Mucosa of rectum (tissue), 2 donors: ENCODE data around the gene CATSPER3.

Source experiments
- H3K27ac ChIP-seq, 2 donors: one replicate each; pipeline ENCODE4 v1.7.0; 2013; ENCODE audit warnings: inconsistent platforms in 2 of 2, low read depth in 2 of 2, low read length in 2 of 2
- H3K27me3 ChIP-seq, 2 donors: one replicate each; pipeline ENCODE4 v1.7.0; 2013; ENCODE audit warnings: low read length in 2 of 2; ENCODE audit not compliant: control insufficient read depth in 2 of 2, insufficient read depth in 2 of 2
- H3K36me3 ChIP-seq, 2 donors: one replicate each; pipeline ENCODE4 v1.7.0; 2013; ENCODE audit warnings: low read length in 2 of 2; ENCODE audit not compliant: control insufficient read depth in 2 of 2, insufficient read depth in 2 of 2
- H3K4me1 ChIP-seq, 2 donors: one replicate each; pipeline ENCODE4 v1.7.0; 2013; ENCODE audit warnings: low read length in 2 of 2, mild to moderate bottlenecking in 1 of 2; ENCODE audit not compliant: control insufficient read depth in 2 of 2, insufficient read depth in 2 of 2
- H3K4me3 ChIP-seq, 2 donors: one replicate each; pipeline ENCODE4 v1.7.0; 2013; ENCODE audit warnings: low read length in 2 of 2
- H3K9ac ChIP-seq, 2 donors: one replicate each; pipeline ENCODE4 v1.7.0; 2013; ENCODE audit warnings: low read length in 2 of 2, low read depth in 1 of 2, mild to moderate bottlenecking in 1 of 2
- H3K9me3 ChIP-seq, 2 donors: one replicate each; pipeline ENCODE4 v1.7.0; 2013; ENCODE audit warnings: low read length in 2 of 2; ENCODE audit not compliant: control insufficient read depth in 2 of 2
- donor health status: healthy.
- donor health status: Normal muscosa, but diverticular disease.

Gene CATSPER3

DNA sequence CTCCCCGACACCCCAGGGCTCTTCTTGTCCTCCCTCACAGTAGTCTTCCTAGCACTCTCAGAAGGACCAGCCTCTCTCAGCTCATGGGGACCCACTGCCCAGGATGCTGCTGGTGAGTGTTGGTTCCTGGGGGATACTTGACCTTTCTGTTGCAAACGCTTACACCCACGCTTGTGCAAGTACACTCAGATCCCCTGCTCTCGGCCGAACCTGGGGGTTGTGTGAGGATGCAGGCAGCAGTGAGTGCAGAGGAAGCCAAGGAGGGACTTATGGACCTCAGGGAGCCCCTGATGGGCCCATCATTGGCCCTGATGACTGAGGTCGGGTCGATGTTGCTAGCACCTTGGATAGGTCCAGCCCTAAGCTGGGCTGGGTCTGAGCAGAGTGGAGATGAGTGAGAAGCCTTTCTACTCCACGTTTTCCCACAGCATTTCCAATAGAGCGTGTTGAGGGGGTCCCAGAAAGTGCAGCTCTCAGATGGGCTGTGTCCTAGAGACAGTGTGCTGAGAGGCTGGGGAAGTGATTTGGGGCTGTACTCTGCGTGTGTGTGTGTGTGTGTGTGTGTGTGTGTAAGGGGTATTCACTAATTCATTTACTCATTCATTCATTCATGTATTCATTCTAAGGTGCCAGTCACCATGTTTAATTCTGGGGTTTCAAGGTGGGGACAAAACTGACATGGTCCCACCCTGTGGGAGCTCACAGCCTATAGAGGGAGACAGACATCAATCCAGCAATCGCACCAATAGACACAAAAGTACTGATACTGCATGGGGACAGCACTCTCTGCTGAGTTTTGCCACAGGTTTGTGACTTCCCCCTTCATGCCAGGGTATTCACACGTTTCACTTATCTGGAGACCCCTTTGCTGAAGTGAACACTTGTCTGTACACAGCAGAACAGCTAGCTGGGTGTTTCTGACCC is 91.6 kb downstream of the CATSPER3 start:
- H3K36me3 ChIP-seq, result no peaks in the 10 kb centered on the region
- no peak overlapping the region for H3K9ac ChIP-seq
- H3K9me3 ChIP-seq, result no peaks in the 10 kb centered on the region
- H3K27me3 ChIP-seq, result peaks cover 0 to 6% of the 10 kb centered on the region in 2 donors
- H3K27ac ChIP-seq, result no peak overlapping the region
- no peak overlapping the region for H3K4me3 ChIP-seq
- peaks cover 0 to 2% of the 10 kb centered on the region in 2 donors for H3K4me1 ChIP-seq

- H3K9ac ChIP-seq, result no peak overlapping the region
- no peak overlapping the region for H3K4me3 ChIP-seq
- H3K9me3 ChIP-seq, result no peaks in the 10 kb centered on the region
- H3K27me3 ChIP-seq, result peaks cover 0 to 4% of the 10 kb centered on the region in 2 donors
- H3K36me3 ChIP-seq, result no peaks in the 10 kb centered on the region
- peaks cover 0 to 2% of the 10 kb centered on the region in 2 donors for H3K4me1 ChIP-seq
- H3K27ac ChIP-seq, result no peak overlapping the region
Observed at GRCh38 chr5:135060021-135060420, 92.3 kb downstream of the CATSPER3 start.

DNA sequence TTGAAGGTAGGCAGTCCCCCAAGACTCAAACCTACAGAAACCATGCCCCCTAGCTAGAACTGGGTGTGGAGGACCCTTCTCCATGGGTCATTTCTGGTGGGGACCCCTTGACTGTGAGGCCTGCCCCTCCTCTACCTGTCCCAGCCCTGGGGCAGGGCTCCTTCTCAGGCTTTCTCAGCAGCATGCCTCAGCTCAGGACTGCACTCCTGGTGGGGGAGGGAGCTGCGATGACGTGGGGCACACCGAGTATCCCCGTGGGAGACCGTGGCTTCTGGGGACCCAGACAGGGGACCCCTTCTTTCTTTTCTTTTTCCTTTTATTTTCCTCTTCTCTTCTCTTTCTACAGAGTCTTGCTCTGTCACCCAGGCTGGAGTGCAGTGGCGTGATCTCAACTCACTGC is 93.3 kb downstream of the CATSPER3 start:
- Histone ChIP-seq H3K27me3 (no peaks in the 10 kb centered on the region), H3K4me1 (peaks cover 0 to 2% of the 10 kb centered on the region in 2 donors), H3K9ac (no peak overlapping the region), H3K9me3 (no peaks in the 10 kb centered on the region), H3K36me3 (no peaks in the 10 kb centered on the region), H3K4me3 (no peak overlapping the region), H3K27ac (no peak overlapping the region)
